HCT116 (cell line): ENCODE data around the gene DNMT3L. TPM values are rescaled to one million over a fixed set of nuclear protein-coding genes. Genes with fewer than 3 reads are reported as not detected.
"Not testable (repeated sequence)": the region's sequence is repeated elsewhere in the genome, so short reads cannot be mapped to it uniquely, and the experiment has no call there.

Experiments used
- ATAC-seq: fragments of 200-7000 bp; cut with Tn5 transposase; 2 replicates; pipeline ENCODE4 v1.9.1; 2020; ENCODE audit warnings: mild to moderate bottlenecking, moderate library complexity
- BruUV-seq: library from RNA; stranded (reverse); fragments of 400-500 nt; replicated peaks from 2 replicates; lab custom pipeline; 2021; lab: Mats Ljungman, UMichigan
- CTCF ChIA-PET: fragments of 300-600 bp; sonication (Branson Sonifier 250); formaldehyde crosslinking; loops from one replicate; lab custom pipeline; 2021; ENCODE audit warnings: antibody characterized with exemption; lab: Charles Lee
- POLR2A ChIA-PET: fragments of 300-600, 350-600 bp; sonication (Branson Sonifier 250); formaldehyde crosslinking; loops from one replicate; lab custom pipeline; 2021; ENCODE audit warnings: antibody characterized with exemption; lab: Charles Lee
- RAD21 ChIA-PET, 2 experiments: fragments of 300-600 bp; sonication (Branson Sonifier 250); formaldehyde crosslinking; loops; one replicate each; lab custom pipeline; 2023; ENCODE audit warnings: low total read pairs in 2 of 2; ENCODE audit not compliant: uncharacterized antibody in 2 of 2, unreplicated experiment in 2 of 2, low non-redundant PET in 1 of 2; lab: Charles Lee
- DNase-seq: peaks from one replicate; pipeline ENCODE4 v3.0.0-alpha.2; 2010; ENCODE audit warnings: low read depth, low spot score
- H2AFZ ChIP-seq: fragments of 200-600 bp; shearing (Covaris generic), sonication (generic); 2 replicates; pipeline ENCODE4 v1.6.1; 2017; ENCODE audit warnings: low read depth, mixed run types, mixed read lengths, antibody characterized with exemption, low read length; ENCODE audit not compliant: poor library complexity, severe bottlenecking
- H3K27ac ChIP-seq: 2 replicates; pipeline ENCODE4 v1.5.1; 2012; ENCODE audit warnings: low read depth, low read length
- H3K27me3 ChIP-seq: fragments of 200-600 bp; sonication (generic); 2 replicates; pipeline ENCODE4 v1.6.1; 2016; ENCODE audit warnings: mixed run types, low read length, mixed read lengths; ENCODE audit not compliant: insufficient read depth
- H3K36me3 ChIP-seq, 2 experiments: fragments of 200-500 bp in 1 of 2; fragments of 200-600 bp in 1 of 2; sonication (Bioruptor generic) in 1 of 2; sonication (generic) in 1 of 2; 2 replicates each; pipeline versions ENCODE4 v1.5.1 to v1.6.1; 2014 to 2016; ENCODE audit warnings: low read length in 2 of 2, inconsistent platforms in 1 of 2, mixed read lengths in 1 of 2, mixed run types in 1 of 2; ENCODE audit not compliant: insufficient read depth in 2 of 2, control insufficient read depth in 1 of 2
- H3K4me1 ChIP-seq, 2 experiments: fragments of 200-600 bp in 1 of 2; sonication (generic) in 1 of 2; 2 replicates each; pipeline versions ENCODE4 v1.5.1 to v1.6.1; 2012 to 2017; ENCODE audit warnings: low read length in 2 of 2, inconsistent platforms in 1 of 2, mild to moderate bottlenecking in 1 of 2, mixed read lengths in 1 of 2, mixed run types in 1 of 2, moderate library complexity in 1 of 2; ENCODE audit not compliant: insufficient read depth in 2 of 2, control insufficient read depth in 1 of 2
- H3K4me2 ChIP-seq: fragments of 200-600 bp; sonication (generic); 2 replicates; pipeline ENCODE4 v1.6.1; 2017; ENCODE audit warnings: mixed run types, low read length, mixed read lengths
- H3K4me3 ChIP-seq, 2 experiments: fragments of 200-600 bp in 1 of 2; sonication (generic) in 1 of 2; replicated peaks in 1 of 2; 2 replicates each; pipeline ENCODE4 v1.5.1; 2011 to 2016; ENCODE audit warnings: low read length in 2 of 2, control low read depth in 1 of 2, low read depth in 1 of 2, mild to moderate bottlenecking in 1 of 2, mixed read lengths in 1 of 2, mixed run types in 1 of 2
- H3K79me2 ChIP-seq: fragments of 200-600 bp; sonication (generic); 2 replicates; pipeline ENCODE4 v1.6.1; 2017; ENCODE audit warnings: mild to moderate bottlenecking, mixed run types, low read length, moderate library complexity, mixed read lengths; ENCODE audit not compliant: insufficient read depth
- H3K9ac ChIP-seq: fragments of 200-600 bp; sonication (generic); 2 replicates; pipeline ENCODE4 v1.6.1; 2016; ENCODE audit warnings: low read length, mixed read lengths
- H3K9me2 ChIP-seq: fragments of 200-600 bp; sonication (generic), shearing (Covaris generic); 2 replicates; pipeline ENCODE4 v1.6.1; 2017; ENCODE audit warnings: mixed run types, mild to moderate bottlenecking, moderate library complexity; ENCODE audit not compliant: insufficient read depth
- H3K9me3 ChIP-seq, 2 experiments: fragments of 200-500 bp in 1 of 2; fragments of 200-600 bp in 1 of 2; sonication (Bioruptor generic) in 1 of 2; sonication (generic) in 1 of 2; 2 replicates each; pipeline ENCODE4 v1.6.1; 2014 to 2017; ENCODE audit warnings: low read length in 2 of 2, mixed read lengths in 2 of 2, inconsistent platforms in 1 of 2, low read depth in 1 of 2, mild to moderate bottlenecking in 1 of 2, mixed run types in 1 of 2, moderate library complexity in 1 of 2; ENCODE audit not compliant: control insufficient read depth in 1 of 2, insufficient read depth in 1 of 2
- H4K20me1 ChIP-seq: fragments of 200-600 bp; sonication (generic), shearing (Covaris generic); 2 replicates; pipeline ENCODE4 v1.6.1; 2017; ENCODE audit warnings: mixed run types, mild to moderate bottlenecking, moderate library complexity; ENCODE audit not compliant: insufficient read depth
- intact Hi-C: fragments of 100-400 bp; cut with micrococcal nuclease; formaldehyde crosslinking; loops from 2 replicates; pipeline ENCODE4 v1.10.0; 2022
- total RNA-seq: library from RNA; stranded (reverse); gene quantifications from one replicate; pipeline ENCODE4 v1.2.1, GENCODE V29; 2021; ENCODE audit not compliant: unreplicated experiment

Gene DNMT3L
- total RNA-seq, 1 experiment from 2014 or later: not detected

DNA sequence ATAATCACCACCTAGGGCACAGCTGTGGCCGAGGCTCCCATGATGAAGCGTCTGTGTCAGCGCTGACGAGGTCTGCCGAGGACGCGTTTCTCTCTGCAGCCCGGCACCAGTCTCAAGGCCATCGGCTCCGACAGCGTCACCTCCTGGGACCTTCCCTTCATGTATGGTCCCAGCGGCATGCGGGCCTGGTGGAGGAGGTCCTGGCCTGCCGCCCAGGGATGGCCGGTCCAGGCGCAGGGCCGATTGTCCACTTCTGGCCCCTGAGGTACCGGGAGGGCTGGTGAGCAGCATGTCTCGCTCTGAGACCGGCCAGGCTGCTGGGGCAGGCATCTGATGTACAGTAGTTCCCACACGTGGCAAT is 64.6 kb downstream of the DNMT3L start:
- H3K9me3 ChIP-seq, DNase-seq, H3K27ac ChIP-seq, H3K4me2 ChIP-seq, H3K4me3 ChIP-seq, H3K79me2 ChIP-seq, H4K20me1 ChIP-seq, intact Hi-C loops, H3K36me3 ChIP-seq, RAD21 ChIA-PET, H2AFZ ChIP-seq, H3K4me1 ChIP-seq, ATAC-seq, BruUV-seq, CTCF ChIA-PET, H3K9ac ChIP-seq, H3K9me2 ChIP-seq, POLR2A ChIA-PET, H3K27me3 ChIP-seq: not testable (repeated sequence)

Other genes with a start within 250 kb of the DNMT3L start
- 31.5 TPM for gene TRAPPC10, start 249.6 kb downstream of the DNMT3L start, total RNA-seq
- gene PWP2, start 154.5 kb downstream of the DNMT3L start, total RNA-seq: 43.1 TPM
- 40.7 TPM for gene GATD3, start 128.2 kb downstream of the DNMT3L start, total RNA-seq
- gene ICOSLG, start 21.0 kb downstream of the DNMT3L start, total RNA-seq: 4.7 TPM
- gene AIRE, start 24.0 kb upstream of the DNMT3L start, total RNA-seq: not detected
- 150 TPM for gene PFKL, start 38.2 kb upstream of the DNMT3L start, total RNA-seq
- gene CFAP410, start 77.5 kb upstream of the DNMT3L start, total RNA-seq: 15.3 TPM
- 28.1 TPM for gene TRPM2, start 91.7 kb upstream of the DNMT3L start, total RNA-seq
- gene LRRC3, start 193.6 kb upstream of the DNMT3L start, total RNA-seq: 7.5 TPM